DMS 273 (cell line): ENCODE data around the gene CA10.
A peak's percentile ranks its signal among the peaks of the same experiment; 100 is the strongest.

Experiments
- DNase-seq: peaks from one replicate; lab custom pipeline; 2025; ENCODE audit not compliant: unreplicated experiment; lab: John Stamatoyannopoulos, UW

The CA10 gene

DNA sequence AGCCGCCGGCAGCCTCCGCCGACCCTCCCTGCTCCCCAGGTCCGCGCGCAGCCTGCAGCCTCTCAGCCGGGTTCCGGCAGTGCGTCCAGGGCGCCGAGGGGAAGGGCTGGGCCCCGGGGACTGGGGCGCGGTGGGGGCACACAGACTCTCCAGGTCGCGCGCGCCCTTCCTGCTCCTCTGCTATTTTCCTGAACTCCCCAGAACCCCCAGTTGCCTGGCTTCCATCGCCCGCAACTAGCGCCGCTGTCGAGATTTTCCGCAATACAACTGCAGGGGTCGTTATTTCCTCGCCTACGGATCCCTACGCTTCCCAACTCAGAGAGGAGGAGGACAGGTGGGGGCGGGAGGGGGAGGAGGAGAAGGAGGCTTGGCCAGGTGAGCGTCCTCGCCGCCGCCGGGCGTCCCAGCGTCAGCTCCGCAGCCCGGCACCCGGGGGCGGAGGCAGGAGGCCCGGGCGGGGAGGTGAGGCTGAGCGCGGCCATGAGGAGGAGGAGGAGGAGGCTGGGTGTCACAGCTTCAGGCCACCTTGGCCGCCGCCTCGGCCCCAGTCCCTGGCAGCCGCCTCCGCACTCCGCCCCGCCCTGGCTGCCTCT is at the start of gene CA10:
TSS of gene CA10 (minus strand) at position 265 of the 593 bp plus-strand sequence.
- DNase-seq: peak; percentile 82

GRCh38 chr17:52207796-52208195 is 49.3 kb upstream of the CA10 start:
- DNase-seq: peak; percentile 15

DNA sequence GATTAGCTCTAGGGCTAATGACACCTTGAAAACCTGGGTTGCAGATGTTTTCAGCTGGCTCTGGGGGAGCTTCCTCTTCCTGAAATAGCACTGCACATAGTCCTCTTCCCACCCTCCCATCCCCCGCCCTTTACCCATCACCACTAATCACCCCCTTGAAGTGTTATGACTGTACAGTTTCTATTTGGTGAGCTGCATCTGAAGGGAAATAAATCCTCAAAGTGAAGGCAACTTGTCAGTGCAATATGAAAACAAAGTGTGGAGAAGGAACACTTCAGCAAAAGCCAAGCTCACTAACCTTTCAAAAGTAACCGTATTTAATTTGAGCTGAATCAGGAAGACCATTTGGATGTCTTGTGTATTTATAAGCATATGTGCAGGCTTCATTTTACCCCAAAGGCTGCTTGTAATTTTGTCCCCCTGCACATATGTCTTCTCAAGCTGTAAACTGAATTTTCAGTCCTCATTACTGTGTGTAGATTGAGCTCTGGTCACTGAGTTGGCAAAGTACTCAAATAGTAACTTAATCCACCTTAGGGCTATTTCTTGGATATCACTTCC is 44.1 kb upstream of the CA10 start:
- peak; percentile 37 for DNase-seq

DNA sequence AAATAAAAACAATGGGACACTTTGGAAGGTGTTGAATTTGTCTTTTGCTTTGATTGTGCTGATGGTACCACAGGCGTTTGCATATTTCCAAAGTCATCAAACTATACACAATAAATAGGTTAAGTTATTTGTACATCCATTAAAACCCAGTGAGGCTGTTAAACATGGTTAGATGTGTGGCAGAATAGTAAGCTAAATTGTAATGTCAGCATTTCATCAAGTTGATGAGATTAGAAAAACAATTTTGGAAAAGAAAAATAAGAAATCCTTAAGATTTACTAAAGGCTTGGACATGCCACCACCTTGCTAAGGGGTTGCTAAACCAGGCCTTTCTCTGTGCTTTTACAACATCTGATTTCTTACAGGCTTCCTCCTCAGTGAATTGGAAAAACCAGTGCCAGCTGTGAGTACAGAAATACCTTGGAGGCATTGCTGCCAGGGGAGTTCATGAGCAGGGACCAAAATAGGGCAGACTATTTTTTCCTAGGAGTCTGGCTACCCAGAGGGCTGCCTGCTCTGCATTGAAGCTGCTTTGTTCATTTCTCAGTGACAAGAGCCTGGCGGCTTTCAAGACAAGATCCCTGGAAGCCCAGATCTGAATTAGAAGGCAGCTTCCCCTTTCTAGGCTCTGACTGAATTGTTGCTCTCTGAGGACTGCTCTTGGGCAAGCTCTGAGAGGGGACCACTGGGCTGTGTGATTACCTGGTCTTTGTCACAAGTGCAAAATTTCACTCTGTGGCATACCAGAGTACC is 43.4 kb upstream of the CA10 start:
- DNase-seq: peak; percentile 30

- DNase-seq: no peak
Observed at GRCh38 chr17:52191491-52191890, 33.0 kb upstream of the CA10 start.

- no peak for DNase-seq
Observed at GRCh38 chr17:52181782-52182181, 23.3 kb upstream of the CA10 start.

DNA sequence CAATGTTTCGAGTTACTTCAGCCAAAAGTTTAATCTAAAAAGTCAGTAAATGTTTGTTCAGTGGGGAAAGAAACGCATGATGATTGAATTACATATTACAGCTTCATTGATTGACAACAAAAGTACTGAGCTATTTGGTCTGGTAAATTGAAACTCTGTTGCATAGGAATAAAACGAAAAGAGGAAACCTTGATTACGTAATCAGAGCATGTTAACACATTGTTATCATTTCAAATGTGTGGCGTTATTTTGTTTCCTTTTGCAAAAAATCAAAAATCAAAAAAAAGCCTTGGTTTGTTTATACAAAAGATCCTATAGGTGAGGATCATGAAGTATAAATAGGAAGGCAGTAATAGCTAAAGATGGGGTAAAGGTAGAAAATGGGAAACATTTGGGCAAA is 19.5 kb upstream of the CA10 start:
- DNase-seq: no peak

DNA sequence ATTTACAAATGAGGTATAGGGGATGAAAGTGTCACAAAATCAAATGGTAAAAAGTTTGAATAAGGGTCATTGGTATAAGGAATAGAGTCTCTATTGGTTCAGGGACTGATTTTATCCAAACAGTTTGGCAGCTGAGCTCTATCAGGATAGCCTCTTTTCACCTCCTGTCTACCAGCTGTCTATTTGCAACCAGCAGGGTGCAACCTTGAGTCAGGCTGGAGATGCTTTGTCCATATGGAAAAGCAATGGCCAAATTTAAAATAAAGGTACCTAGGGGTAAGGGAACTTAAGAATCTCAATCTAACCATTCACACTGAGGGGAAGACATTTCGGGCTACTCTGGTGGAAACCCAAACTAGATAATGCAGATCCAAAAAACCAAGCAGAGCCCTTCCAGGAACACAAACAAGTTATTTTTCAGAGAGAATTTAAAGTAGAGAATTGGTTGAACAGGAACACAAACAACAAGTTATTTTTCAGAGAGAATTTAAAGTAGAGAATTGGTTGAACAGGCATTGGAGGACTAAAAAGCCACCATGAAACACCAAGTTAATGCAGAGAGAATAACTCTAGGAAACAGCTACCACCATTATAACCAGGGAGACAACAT is 12.6 kb upstream of the CA10 start:
- peak; percentile 82 for DNase-seq

DNA sequence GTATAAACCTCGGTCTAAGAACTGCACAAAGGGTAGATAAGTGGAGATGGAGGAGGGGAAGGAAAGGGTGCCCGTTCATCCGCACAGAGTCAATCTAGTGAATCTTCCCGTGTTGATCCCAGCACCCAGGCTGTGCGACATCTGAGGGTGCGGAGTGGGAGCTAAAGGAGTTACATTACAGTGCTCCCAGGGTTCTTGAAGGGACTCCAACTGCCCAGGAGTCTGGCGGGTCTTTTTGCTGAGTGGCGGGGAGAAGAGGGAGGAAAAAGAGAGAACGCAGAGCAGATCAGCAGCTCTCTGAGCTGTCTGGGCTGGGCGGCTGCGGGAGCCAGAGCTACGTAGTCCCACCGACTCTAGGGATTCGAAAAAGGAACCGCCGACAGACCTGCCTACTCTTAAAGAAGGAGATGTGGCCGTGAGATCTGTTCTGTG is 1.6 kb upstream of the CA10 start:
- DNase-seq: no peak

DNA sequence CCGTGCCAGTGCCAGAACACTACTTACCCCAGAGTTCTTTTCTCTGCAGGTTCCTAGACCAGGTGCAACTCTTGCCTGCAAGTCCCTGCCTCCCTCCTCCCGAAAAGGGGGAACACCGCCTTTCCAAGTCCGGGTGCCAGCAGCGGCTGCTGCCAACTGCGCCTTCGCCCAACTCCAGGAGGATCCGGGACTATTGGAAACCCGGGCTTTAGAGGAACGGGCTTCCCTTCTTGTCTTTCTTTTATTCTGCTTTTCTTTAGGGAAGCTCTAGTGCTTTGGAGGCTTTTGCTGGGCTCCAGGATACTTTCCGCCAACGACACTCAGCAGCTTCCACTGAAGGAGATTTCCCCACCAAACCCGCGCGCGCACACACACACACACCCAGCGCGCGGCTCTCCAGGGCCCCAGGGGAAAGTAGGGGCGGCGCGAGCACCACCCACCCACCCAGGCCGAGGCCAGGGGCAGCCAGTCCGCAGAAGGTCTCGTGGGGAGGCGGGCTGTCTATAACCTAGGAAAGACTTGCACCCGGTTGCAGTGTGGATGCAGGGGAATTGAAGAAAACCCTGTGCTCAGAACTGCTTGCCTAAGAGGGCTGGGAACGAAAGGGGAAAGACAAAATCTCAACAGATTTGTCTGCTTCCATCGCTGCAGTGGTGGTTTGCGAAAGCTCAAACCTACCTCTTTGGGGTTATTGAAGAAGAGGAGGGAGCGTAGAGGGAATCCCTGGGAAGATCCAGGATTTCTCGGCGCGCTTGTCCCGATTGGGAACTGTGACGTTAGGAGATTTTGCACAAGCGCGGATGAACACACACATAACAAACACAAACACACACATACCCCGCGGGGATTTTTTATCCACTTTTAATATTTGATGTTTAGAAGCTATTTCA is 977 bp upstream of the CA10 start:
- peak; percentile 57 for DNase-seq

DNA sequence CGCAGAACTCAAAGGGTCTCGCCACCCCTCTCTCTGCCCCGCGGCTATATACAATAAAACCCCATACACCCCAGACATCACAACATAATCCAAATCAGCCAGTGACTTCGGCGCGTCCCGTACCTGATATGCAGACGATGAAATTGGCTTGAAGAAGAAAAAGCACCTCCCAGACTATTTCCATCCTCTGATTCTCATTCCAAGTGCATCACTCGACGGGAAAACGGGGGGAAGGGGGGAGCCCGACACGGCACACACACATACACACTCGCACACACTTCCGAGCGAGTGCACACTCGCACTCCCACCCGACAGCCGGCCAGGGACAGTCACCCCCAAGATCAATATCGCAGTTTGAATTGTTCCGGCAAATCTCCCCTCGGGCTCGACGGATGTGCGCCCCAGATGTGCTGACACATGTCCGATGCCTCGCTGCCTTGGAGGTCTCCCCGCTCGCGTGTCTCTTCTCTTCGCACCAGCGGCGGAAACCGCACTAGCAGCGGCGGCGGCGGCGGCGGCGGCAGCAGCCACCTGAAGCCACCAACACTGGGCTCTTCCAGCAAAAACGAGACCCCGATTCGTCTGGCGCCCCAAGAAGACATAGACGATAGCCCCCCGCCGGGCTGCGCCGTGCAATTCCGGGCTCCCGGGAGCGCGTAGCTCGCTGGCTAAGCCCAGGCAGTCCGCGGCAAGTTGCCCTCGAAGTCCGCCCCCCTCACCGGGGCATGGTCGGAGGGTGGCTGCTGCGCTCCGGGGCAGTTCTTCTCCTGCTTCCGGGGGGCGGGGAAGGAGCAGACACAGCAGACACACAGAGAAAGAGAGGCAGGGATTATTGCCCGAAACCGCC is 688 bp downstream of the CA10 start:
- DNase-seq: peak; percentile 82

GRCh38 chr17:52156576-52157570 is 1.6 kb downstream of the CA10 start:
- DNase-seq: peak; percentile 79

GRCh38 chr17:52155301-52155700 is 3.2 kb downstream of the CA10 start:
- no peak for DNase-seq

DNA sequence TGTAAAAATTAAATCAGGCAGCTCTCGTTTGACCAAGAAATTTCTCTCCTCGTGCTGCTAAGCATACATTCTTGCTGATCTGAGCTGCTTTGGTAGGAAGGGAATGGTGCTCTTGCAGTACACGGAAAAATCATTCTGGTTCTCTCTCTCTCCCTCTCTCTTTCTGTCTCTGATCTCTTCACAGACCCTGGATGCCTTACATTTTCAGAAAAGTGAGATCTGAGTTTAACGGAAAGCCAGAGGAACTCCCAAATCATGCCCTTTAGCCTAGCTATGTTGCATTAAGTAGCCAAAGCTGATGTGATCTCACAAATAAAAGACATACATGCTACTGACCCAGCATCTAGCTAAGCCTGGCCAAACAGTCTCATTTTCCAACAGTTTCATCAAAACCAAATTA is 4.0 kb downstream of the CA10 start:
- DNase-seq: no peak

DNA sequence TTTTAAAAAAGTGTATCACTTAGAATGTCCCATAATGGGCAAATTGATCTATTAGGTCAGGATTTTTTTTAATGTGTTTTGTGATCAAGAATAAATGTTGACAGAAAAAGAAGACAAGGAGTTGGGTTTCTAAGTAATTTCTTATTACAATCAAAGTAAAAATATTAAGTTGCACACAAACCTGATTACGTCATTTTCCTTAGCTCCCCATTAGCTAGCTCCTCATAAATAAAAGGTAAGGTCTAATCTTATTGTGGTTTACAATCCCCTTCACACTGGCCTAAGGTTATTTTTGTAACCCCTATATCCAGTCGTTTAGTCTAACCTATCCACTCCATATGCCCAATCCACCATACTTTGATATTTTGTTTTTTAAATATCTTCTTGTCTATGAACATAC is 7.6 kb downstream of the CA10 start:
- DNase-seq: no peak

DNA sequence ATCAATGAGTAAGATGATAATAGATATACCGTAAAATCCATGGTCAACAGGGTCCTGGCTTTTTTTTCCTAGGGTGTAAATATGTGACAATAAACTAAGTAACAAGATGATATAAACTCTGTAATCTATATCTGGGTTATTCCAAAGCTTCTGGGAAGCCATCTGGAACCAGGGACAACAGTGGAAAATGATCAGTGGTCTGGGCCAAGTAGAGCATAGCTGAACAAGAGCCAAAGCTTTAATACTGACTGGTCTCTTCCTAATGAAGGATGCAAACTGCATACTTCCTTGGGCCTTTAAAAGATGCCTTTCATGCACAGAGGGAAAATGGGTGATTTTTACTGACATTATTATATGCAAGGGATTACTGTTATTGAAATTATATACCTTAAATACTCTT is 8.9 kb downstream of the CA10 start:
- peak; percentile 36 for DNase-seq

- DNase-seq: peak; percentile 46
Observed at GRCh38 chr17:52148969-52149351, 9.6 kb downstream of the CA10 start.

- peak; percentile 21 for DNase-seq
Observed at GRCh38 chr17:52148288-52148968, 10.1 kb downstream of the CA10 start.
